C4-2B (cell line): ENCODE results near the gene FAM118A.
"Not testable (repeated sequence)": the region's sequence is repeated elsewhere in the genome, so short reads cannot be mapped to it uniquely, and the experiment has no call there.

Experiments used
- H3K27ac ChIP-seq: fragments of 450-650 bp; 2 replicates; pipeline ENCODE4 v1.5.1; 2017
- ZFX ChIP-seq: fragments of 450-650 bp; IDR thresholded peaks from 2 replicates; pipeline ENCODE4 v1.6.1; 2017
- TF ChIP-seq, protein P1 (sequence below): fragments of 450-650 bp; conservative IDR thresholded peaks from 2 replicates; pipeline ENCODE4 v1.5.1; 2017; ENCODE audit warnings: mild to moderate bottlenecking

The FAM118A gene

DNA sequence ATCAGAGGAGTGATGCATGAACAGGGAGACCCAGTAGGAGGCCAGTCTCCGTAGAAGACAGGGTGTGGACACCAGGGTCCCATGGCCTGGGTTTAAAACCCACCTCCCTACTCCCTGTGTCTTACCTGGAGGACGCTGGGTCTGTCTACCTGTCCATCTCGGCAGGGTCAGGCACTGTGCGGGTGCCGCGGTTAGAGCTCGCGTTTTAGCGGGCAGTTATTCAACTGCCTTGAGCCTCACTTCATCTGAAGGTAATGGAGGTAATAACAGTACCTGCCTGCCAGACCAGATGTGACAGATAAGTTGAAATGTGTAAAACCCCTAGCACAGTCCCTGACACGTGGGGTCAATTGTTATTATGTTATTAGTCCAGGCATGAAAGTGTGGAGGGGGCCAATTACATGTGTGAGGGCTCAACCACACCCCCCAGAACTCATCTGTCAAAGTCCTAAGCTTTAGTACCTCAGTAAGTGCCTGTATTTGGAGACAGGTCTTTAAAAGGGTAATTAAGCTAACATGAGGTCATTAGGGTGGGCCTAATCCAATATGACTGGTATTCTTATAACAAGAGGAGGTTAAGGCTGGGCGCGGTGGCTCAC, 33.1 kb upstream of the FAM118A start:
- no peak overlapping the region for H3K27ac ChIP-seq
- TF ChIP-seq, protein P1, sequence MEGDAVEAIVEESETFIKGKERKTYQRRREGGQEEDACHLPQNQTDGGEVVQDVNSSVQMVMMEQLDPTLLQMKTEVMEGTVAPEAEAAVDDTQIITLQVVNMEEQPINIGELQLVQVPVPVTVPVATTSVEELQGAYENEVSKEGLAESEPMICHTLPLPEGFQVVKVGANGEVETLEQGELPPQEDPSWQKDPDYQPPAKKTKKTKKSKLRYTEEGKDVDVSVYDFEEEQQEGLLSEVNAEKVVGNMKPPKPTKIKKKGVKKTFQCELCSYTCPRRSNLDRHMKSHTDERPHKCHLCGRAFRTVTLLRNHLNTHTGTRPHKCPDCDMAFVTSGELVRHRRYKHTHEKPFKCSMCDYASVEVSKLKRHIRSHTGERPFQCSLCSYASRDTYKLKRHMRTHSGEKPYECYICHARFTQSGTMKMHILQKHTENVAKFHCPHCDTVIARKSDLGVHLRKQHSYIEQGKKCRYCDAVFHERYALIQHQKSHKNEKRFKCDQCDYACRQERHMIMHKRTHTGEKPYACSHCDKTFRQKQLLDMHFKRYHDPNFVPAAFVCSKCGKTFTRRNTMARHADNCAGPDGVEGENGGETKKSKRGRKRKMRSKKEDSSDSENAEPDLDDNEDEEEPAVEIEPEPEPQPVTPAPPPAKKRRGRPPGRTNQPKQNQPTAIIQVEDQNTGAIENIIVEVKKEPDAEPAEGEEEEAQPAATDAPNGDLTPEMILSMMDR: no peak
- TF ChIP-seq ZFX: no peak

DNA sequence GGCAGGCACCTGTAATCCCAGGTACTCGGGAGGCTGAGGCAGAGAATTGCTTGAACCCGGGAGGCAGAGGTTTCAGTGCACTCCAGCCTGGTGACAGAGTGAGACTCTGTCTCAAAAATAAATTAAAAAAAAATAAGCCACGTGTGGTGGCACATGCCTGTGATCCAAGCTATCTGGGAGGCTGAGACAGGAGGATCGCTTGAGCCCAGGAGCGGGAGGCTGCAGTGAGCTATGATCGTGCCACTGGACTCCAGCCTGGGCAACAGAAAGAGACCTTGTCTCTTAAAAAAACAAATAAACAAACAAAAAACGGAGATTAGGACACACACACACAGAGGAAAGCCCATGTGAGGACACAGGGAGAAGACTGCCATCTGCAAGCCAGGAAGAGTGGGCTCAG, 32.0 kb upstream of the FAM118A start:
- not testable (repeated sequence) for H3K27ac ChIP-seq

DNA sequence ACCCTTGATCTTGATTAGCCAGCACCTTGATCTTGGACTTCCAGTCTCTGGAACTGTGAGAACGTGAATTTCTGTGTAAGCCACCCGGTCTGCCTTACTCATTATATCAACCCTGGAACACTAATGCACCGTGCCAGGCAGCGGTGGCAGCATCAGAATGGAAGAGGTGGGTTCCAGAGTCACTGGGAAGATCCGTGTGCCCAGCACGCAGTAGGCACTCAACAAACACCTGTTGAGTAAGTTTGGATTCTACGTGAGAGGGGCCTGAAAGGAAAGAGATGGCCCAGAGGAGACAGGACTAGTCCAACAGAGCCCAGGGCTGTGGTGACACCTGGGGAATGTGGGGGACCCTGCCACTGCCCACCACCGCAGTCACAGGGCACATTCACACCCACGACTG, 31.6 kb upstream of the FAM118A start:
- H3K27ac ChIP-seq: no peak overlapping the region

DNA sequence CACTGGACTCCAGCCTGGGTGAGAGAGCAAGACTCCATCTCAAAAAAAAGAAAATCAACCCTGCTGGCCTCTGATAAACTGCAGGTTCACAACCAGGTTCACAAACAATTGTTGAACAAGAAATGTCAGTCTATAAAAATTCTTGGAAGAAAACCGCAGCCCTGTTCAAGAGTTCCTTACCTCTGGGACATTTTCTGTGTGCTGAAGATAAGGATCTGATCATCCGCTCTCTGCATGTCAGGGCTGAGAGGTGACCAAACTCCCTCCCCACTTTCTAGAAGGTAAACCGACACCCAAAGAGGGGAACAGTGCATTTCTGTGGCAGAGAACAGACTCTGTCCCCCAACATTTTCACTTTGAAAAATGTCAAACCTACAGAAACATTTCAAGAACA, 29.1 kb upstream of the FAM118A start:
- TF ChIP-seq ZFX: no peak
- TF ChIP-seq, protein P1: no peak
- H3K27ac ChIP-seq: peak overlapping the region; percentile 89

More for the DNA sequence above, 31.6 kb upstream of the FAM118A start:
- TF ChIP-seq, protein P1: no peak
- TF ChIP-seq ZFX: no peak

DNA sequence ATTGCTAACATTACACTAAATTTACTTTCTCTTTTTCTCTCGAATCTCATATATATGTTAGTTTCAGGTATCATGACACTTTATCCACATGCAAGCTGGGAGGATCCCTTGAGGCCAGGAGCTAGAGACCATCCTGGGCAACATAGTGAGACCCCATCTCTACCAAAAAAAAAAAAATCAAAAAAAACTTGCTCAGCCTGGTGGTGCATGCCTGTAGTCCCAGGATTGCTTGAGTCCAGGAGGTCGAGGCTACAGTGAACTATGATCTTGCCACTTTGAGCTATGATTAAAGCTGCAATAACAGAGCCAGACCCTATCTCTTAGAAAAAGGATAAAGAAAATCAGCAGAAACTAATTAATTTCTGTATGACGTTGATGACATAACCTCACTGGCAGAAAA, 28.7 kb upstream of the FAM118A start:
- peak overlapping the region; percentile 89; the same call in 1 of the 2 replicates for H3K27ac ChIP-seq
- no peak for TF ChIP-seq ZFX

DNA sequence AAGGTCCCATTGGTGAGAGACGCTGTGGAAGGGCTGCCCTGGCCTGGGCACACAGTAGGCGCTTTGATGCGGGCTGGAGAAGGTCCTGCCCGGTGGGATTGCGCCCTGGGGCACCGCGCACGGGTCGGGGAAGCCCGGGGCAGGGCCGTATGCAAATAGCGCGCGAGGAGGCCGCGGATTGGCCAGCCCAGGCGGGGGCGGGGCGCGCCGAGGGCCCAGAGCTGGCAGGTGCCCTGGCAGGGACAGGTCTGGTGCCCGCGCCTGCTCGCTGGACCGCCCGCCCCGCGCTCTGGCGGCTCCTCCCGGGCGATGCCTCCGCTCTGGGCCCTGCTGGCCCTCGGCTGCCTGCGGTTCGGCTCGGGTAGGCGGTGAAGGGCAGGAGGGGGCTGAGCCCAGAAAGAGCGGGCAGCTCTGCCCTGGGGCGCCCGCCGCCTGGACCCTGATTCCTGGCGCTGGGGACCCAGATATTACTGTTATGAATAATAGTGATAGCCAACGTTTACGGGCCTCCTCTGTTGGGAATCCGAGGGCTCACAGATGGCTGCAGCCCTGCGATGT, 24.9 kb upstream of the FAM118A start, which contains the start of gene UPK3A:
UPK3A (plus strand) TSS at position 245 of the 558 bp plus-strand sequence; CDS start at position 310, 65 bp downstream.
- TF ChIP-seq, protein P1: no peak
- no peak; the same call in 1 of the 2 replicates for TF ChIP-seq ZFX
- peak within 1 kb of the TSS; percentile 68 for H3K27ac ChIP-seq

DNA sequence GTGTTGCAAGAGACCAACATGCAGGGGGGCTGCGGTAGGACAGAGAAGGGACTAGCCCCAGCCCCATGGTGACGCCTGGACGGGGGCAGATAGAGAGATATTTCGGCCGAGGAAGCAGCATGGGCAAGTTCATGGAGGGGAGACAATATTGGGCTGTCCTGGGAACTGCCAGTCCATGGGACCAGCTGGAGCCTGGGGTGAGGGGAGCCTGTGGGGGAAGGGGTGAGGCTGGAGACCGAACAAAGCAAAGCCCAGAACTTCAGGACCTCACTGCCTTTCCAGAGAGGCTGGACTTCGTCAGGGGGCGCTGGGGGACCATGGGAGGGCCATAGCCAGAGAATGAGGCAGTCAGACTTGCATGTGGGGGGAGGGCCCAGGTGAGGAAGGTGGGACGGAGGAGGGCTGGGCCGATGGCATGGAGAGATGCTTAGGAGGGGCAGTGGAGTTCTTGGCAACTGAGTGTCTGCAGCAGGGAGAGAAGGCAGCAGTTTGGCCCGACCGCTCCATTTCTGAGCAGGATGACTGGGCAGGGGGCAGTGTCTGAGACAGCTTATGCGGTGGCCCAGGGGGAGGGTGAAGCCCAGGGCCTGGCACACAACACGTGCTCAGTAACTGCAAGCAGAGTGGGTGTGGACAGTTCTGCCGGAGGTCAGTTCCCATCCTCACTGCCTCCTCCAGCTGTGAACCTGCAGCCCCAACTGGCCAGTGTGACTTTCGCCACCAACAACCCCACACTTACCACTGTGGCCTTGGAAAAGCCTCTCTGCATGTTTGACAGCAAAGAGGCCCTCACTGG, 24.3 kb upstream of the FAM118A start:
- no peak for TF ChIP-seq ZFX
- TF ChIP-seq, protein P1: no peak

DNA sequence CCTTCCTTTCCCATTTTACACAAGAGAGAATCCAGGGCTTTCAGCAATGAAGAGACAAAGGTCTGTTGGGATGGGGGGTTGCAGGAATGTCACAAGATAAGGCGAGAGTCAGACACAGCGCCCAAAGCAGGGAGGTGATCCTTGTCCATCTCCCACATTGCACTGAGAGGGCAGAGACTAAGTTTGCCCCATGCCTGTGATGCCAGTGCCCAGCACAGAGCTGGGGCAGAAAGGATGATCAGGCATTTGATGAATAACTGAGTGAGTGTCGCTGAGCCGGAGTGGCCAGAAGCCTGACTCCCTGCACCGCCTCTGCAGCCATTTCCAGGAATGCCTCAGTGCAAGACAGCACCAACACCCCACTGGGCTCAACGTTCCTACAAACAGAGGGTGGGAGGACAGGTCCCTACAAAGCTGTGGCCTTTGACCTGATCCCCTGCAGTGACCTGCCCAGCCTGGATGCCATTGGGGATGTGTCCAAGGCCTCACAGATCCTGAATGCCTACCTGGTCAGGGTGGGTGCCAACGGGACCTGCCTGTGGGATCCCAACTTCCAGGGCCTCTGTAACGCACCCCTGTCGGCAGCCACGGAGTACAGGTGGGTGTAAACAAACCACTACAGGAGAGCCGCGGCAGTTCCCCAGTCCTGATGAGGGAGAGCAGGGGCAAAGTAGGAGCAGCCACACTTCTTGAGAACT, 22.7 kb upstream of the FAM118A start:
- no peak overlapping the region for H3K27ac ChIP-seq

More for the DNA sequence above, 24.3 kb upstream of the FAM118A start:
- H3K27ac ChIP-seq: peak overlapping the region; percentile 68

More for the DNA sequence above, 22.7 kb upstream of the FAM118A start:
- TF ChIP-seq ZFX: no peak
- TF ChIP-seq, protein P1: no peak
